Hematopoietic multipotent progenitor cell (in vitro differentiated cells): ENCODE data around the gene F3. TPM values are rescaled to one million over a fixed set of nuclear protein-coding genes. Genes with fewer than 3 reads are reported as not detected.

Experiments
- DNase-seq, 3 donors: peaks; one replicate each; pipeline ENCODE4 v3.0.0-alpha.2; 2011 to 2015; ENCODE audit warnings: low read depth in 2 of 3, low spot score in 2 of 3
- total RNA-seq: library from RNA; depleted of rRNA; stranded (reverse); fragments of >200 nt; gene quantifications from one replicate; pipeline ENCODE4 v1.2.3, GENCODE V29; 2012

Gene F3
- total RNA-seq, 1 donor = 0.27 TPM

GRCh38 chr1:94528826-94529225, 12.7 kb downstream of the F3 start:
- DNase-seq = no peak

- no peak for DNase-seq
Observed at GRCh38 chr1:94528299-94528698, 13.3 kb downstream of the F3 start.

GRCh38 chr1:94527447-94528031, 14.0 kb downstream of the F3 start:
- peak in 1 of 3 donors; percentile 45 for DNase-seq

GRCh38 chr1:94526152-94526980, 15.2 kb downstream of the F3 start:
- no peak for DNase-seq

GRCh38 chr1:94524531-94524930, 17.0 kb downstream of the F3 start:
- no peak for DNase-seq

GRCh38 chr1:94522304-94522703, 19.3 kb downstream of the F3 start:
- peak in 1 of 3 donors; percentile 43 for DNase-seq

GRCh38 chr1:94519351-94519750, 22.2 kb downstream of the F3 start:
- DNase-seq = no peak

GRCh38 chr1:94515296-94515947, 26.1 kb downstream of the F3 start:
- no peak for DNase-seq

- DNase-seq = peak in 1 of 3 donors; percentile 49
Observed at GRCh38 chr1:94514095-94514727, 27.3 kb downstream of the F3 start.

- DNase-seq = no peak
Observed at GRCh38 chr1:94512816-94513215, 28.7 kb downstream of the F3 start.

GRCh38 chr1:94504601-94505000, 37.0 kb downstream of the F3 start:
- no peak for DNase-seq

- no peak for DNase-seq
Observed at GRCh38 chr1:94503153-94503552, 38.4 kb downstream of the F3 start.

- DNase-seq = no peak
Observed at GRCh38 chr1:94501935-94502334, 39.6 kb downstream of the F3 start.

- no peak for DNase-seq
Observed at GRCh38 chr1:94501426-94501825, 40.1 kb downstream of the F3 start.

- no peak for DNase-seq
Observed at GRCh38 chr1:94496076-94496755, 45.3 kb downstream of the F3 start.

- no peak for DNase-seq
Observed at GRCh38 chr1:94490556-94490955, 51.0 kb downstream of the F3 start.

GRCh38 chr1:94486990-94487389, 54.6 kb downstream of the F3 start:
- DNase-seq = no peak

- peak; percentile 13 to 73 (median 50) for DNase-seq
Observed at GRCh38 chr1:94481473-94481933, 60.1 kb downstream of the F3 start.

GRCh38 chr1:94479682-94480081, 61.9 kb downstream of the F3 start:
- DNase-seq = no peak
